ENCODE results near the gene SDK2. TPM values are rescaled to one million over a fixed set of nuclear protein-coding genes. Genes with fewer than 3 reads are reported as not detected.

SDK2 gene
- total RNA-seq, 2 donors from 2014 or later = 0.26 to 0.33 TPM

- H3K36me3 ChIP-seq (replicated peaks in 1 of 2; ENCODE audit: insufficient read depth in 1 of 2, low read depth in 2 of 2) = no peaks in the 10 kb centered on the region
- ATAC-seq (no peak), DNase-seq (no peak)
- no peaks in the 10 kb centered on the region for H3K9me3 ChIP-seq
- no peak overlapping the region for H3K4me3 ChIP-seq
- no peak for TF ChIP-seq CTCF (IDR thresholded peaks at IDR 0.05)
- no peak for TF ChIP-seq POLR2A (IDR thresholded peaks at IDR 0.05)
- intact Hi-C loops (cut with DNase I) = no loop called here
- H3K27me3 ChIP-seq = peaks cover 0 to 3% of the 10 kb centered on the region in 2 donors
- H3K27ac ChIP-seq = no peak overlapping the region
- H3K4me1 ChIP-seq = peaks cover 7% of the 10 kb centered on the region
- WGBS, 2 donors = 79% methylated on average over 7 of the region's 7 CpGs
These were observed 173.9 kb downstream of the SDK2 start for GRCh38 chr17:73470316-73470826.

GRCh38 chr17:73469311-73469710, 174.9 kb downstream of the SDK2 start:
- DNase-seq = no peak
- TF ChIP-seq POLR2A (IDR thresholded peaks at IDR 0.05) = no peak
- TF ChIP-seq CTCF (IDR thresholded peaks at IDR 0.05) = no peak
- ATAC-seq = no peak
- Histone ChIP-seq H3K4me1 (peaks cover 3% of the 10 kb centered on the region), H3K36me3 (replicated peaks in 1 of 2; ENCODE audit: insufficient read depth in 1 of 2, low read depth in 2 of 2) (no peaks in the 10 kb centered on the region), H3K27me3 (peaks cover 0 to 3% of the 10 kb centered on the region in 2 donors), H3K27ac (no peak overlapping the region), H3K4me3 (no peak overlapping the region), H3K9me3 (no peaks in the 10 kb centered on the region)
- intact Hi-C loops (cut with DNase I) = no loop called here
- 40 to 82% methylated on average over 1 to 3 of the region's 4 CpGs for WGBS, 2 donors

GRCh38 chr17:73468221-73468620, 176.0 kb downstream of the SDK2 start:
- no peak overlapping the region for H3K4me3 ChIP-seq
- ATAC-seq = no peak
- no peaks in the 10 kb centered on the region for H3K36me3 ChIP-seq (replicated peaks in 1 of 2; ENCODE audit: insufficient read depth in 1 of 2, low read depth in 2 of 2)
- no peaks in the 10 kb centered on the region for H3K4me1 ChIP-seq
- H3K27ac ChIP-seq = no peak overlapping the region
- H3K27me3 ChIP-seq = peaks cover 0 to 3% of the 10 kb centered on the region in 2 donors
- H3K9me3 ChIP-seq = no peaks in the 10 kb centered on the region
- no peak for DNase-seq
- intact Hi-C loops (cut with DNase I) = no loop called here
- TF ChIP-seq POLR2A (IDR thresholded peaks at IDR 0.05) = no peak
- no peak for TF ChIP-seq CTCF (IDR thresholded peaks at IDR 0.05)
- WGBS, 2 donors = 56 to 61% methylated on average over 5 of the region's 5 CpGs

GRCh38 chr17:73467651-73468050, 176.6 kb downstream of the SDK2 start:
- no peak for ATAC-seq
- H3K27ac ChIP-seq = no peak overlapping the region

More at GRCh38 chr17:73467651-73468050, 176.6 kb downstream of the SDK2 start:
- H3K4me3 ChIP-seq = no peak overlapping the region
- DNase-seq = no peak
- H3K4me1 ChIP-seq = no peaks in the 10 kb centered on the region
- H3K36me3 ChIP-seq (replicated peaks in 1 of 2; ENCODE audit: insufficient read depth in 1 of 2, low read depth in 2 of 2) = no peaks in the 10 kb centered on the region
- WGBS, 2 donors = 61 to 89% methylated on average over 3 to 6 of the region's 6 CpGs
- H3K27me3 ChIP-seq = peaks cover 0 to 3% of the 10 kb centered on the region in 2 donors
- intact Hi-C loops (cut with DNase I) = no loop called here
- TF ChIP-seq CTCF (IDR thresholded peaks at IDR 0.05) (no peak), POLR2A (IDR thresholded peaks at IDR 0.05) (no peak)
- H3K9me3 ChIP-seq = no peaks in the 10 kb centered on the region
